HG03460 (cell line): Measurements from ENCODE around the gene CCDC51.
"Not testable (repeated sequence)": the region's sequence is repeated elsewhere in the genome, so short reads cannot be mapped to it uniquely, and the experiment has no call there.

ENCODE experiments used
- ATAC-seq: cut with Tn5 transposase; IDR thresholded peaks from one replicate; pipeline ENCODE4 v1.9.1; 2021; ENCODE audit not compliant: unreplicated experiment

The CCDC51 gene

GRCh38 chr3:48407542-48408099 lies 32.3 kb downstream of the CCDC51 start:
- ATAC-seq = no peak

- no peak for ATAC-seq
Observed at GRCh38 chr3:48406443-48407431, 33.2 kb downstream of the CCDC51 start.

- ATAC-seq = no peak
Observed at GRCh38 chr3:48405971-48406370, 33.9 kb downstream of the CCDC51 start.

GRCh38 chr3:48405343-48405881 lies 34.5 kb downstream of the CCDC51 start:
- ATAC-seq = no peak

GRCh38 chr3:48404440-48405342 lies 35.2 kb downstream of the CCDC51 start:
- no peak for ATAC-seq

- ATAC-seq = no peak
Observed at GRCh38 chr3:48403533-48404439, 36.1 kb downstream of the CCDC51 start.

- ATAC-seq = no peak
Observed at GRCh38 chr3:48402907-48403306, 37.0 kb downstream of the CCDC51 start.

- ATAC-seq = no peak
Observed at GRCh38 chr3:48402281-48402732, 37.6 kb downstream of the CCDC51 start.

GRCh38 chr3:48401434-48401901 lies 38.5 kb downstream of the CCDC51 start:
- ATAC-seq = not testable (repeated sequence)

GRCh38 chr3:48400824-48401433 lies 39.0 kb downstream of the CCDC51 start:
- no peak for ATAC-seq

GRCh38 chr3:48399387-48400172 lies 40.3 kb downstream of the CCDC51 start:
- ATAC-seq = no peak

GRCh38 chr3:48398701-48399386 lies 41.1 kb downstream of the CCDC51 start:
- no peak for ATAC-seq

- ATAC-seq = no peak
Observed at GRCh38 chr3:48397767-48398681, 41.9 kb downstream of the CCDC51 start.

GRCh38 chr3:48395714-48396113 lies 44.2 kb downstream of the CCDC51 start:
- no peak for ATAC-seq

GRCh38 chr3:48394391-48394790 lies 45.5 kb downstream of the CCDC51 start:
- ATAC-seq = no peak

- ATAC-seq = no peak
Observed at GRCh38 chr3:48388966-48389365, 51.0 kb downstream of the CCDC51 start.

- ATAC-seq = no peak
Observed at GRCh38 chr3:48387634-48388033, 52.3 kb downstream of the CCDC51 start.
